A549 (cell line): ENCODE measurements around the gene RBKS.

Experiments
- JUNB ChIP-seq: fragments of >200 bp; sonication (Bioruptor Twin); formaldehyde crosslinking; IDR thresholded peaks from 2 replicates; pipeline ENCODE4 v1.6.1; 2016
- POLR2A ChIP-seq: IDR thresholded peaks from 2 replicates; pipeline ENCODE4 v1.6.1; 2012; ENCODE audit warnings: mild to moderate bottlenecking, low read length
- RAD21 ChIP-seq, 2 experiments: fragments of >200 bp in 1 of 2; sonication (Bioruptor Twin) in 1 of 2; formaldehyde crosslinking in 1 of 2; IDR thresholded peaks in 1 of 2; conservative IDR thresholded peaks in 1 of 2; 2 replicates in 1 of 2; 3 replicates in 1 of 2; pipeline ENCODE4 v1.6.1; 2012 to 2018; ENCODE audit warnings: inconsistent platforms in 1 of 2
- ZFP36 ChIP-seq: fragments of 450-650 bp; IDR thresholded peaks from 2 replicates; pipeline ENCODE4 v1.6.1; 2014; ENCODE audit warnings: borderline replicate concordance; ENCODE audit not compliant: partially characterized antibody
- ZNF302 ChIP-seq: fragments of 250-450 bp; sonication (Bioruptor Pico); IDR thresholded peaks from 2 replicates; pipeline ENCODE4 v1.9.0; 2021; ENCODE audit warnings: inconsistent platforms, mild to moderate bottlenecking, moderate library complexity
- TF ChIP-seq, protein P1 (sequence below): fragments of 200-600 bp; sonication (generic); IDR thresholded peaks from 2 replicates; pipeline ENCODE4 v1.6.1; 2016; ENCODE audit warnings: antibody characterized with exemption, mild to moderate bottlenecking, moderate library complexity
- TF ChIP-seq, protein P2 (sequence below): IDR thresholded peaks from 2 replicates; pipeline ENCODE4 v1.6.1; 2012
- TF ChIP-seq, protein P3 (sequence below): fragments of >200 bp; sonication (Bioruptor Twin); formaldehyde crosslinking; IDR thresholded peaks from 3 replicates; pipeline ENCODE4 v1.5.1; 2016

DNA sequence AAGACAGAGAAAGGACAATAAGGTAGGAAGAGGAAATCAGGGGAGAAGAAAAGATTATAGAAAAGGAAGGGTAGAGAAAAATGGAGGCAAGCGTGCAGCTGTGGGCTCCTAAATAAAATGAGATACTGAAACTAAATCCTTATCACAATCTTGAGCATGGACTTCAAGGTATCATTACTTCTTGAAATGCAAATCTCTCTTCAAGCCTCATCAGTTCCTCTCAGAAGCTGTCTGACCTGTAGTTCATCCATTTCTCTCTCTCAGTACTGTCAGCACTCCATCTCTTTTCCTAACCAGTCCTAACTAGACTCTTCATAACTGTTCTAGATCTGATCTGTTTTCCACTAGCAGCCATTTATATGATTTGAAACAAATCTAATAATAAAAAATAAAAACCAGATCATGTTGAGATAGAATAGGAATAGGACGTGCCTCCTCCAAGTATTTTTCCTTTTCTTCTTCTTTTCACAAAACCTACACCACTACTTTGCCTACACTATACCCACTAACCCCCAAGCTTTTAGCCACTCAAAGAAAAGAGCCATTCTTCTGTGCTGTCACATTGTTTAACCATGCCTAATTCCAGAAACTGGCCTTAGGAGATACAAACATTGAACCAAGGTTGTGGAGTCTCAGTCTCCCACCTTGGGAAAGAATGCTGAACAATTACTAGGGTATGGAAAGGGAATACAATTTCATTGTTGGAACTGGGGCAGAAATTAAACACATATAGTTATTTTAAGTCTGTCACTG lies 21.4 kb upstream of the RBKS start:
- TF ChIP-seq, protein P1, sequence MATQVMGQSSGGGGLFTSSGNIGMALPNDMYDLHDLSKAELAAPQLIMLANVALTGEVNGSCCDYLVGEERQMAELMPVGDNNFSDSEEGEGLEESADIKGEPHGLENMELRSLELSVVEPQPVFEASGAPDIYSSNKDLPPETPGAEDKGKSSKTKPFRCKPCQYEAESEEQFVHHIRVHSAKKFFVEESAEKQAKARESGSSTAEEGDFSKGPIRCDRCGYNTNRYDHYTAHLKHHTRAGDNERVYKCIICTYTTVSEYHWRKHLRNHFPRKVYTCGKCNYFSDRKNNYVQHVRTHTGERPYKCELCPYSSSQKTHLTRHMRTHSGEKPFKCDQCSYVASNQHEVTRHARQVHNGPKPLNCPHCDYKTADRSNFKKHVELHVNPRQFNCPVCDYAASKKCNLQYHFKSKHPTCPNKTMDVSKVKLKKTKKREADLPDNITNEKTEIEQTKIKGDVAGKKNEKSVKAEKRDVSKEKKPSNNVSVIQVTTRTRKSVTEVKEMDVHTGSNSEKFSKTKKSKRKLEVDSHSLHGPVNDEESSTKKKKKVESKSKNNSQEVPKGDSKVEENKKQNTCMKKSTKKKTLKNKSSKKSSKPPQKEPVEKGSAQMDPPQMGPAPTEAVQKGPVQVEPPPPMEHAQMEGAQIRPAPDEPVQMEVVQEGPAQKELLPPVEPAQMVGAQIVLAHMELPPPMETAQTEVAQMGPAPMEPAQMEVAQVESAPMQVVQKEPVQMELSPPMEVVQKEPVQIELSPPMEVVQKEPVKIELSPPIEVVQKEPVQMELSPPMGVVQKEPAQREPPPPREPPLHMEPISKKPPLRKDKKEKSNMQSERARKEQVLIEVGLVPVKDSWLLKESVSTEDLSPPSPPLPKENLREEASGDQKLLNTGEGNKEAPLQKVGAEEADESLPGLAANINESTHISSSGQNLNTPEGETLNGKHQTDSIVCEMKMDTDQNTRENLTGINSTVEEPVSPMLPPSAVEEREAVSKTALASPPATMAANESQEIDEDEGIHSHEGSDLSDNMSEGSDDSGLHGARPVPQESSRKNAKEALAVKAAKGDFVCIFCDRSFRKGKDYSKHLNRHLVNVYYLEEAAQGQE: no peak
- TF ChIP-seq JUNB: no peak
- no peak for TF ChIP-seq RAD21 (conservative IDR thresholded peaks at IDR 0.05 in 1 of 2, IDR thresholded peaks at IDR 0.05 in 1 of 2)
- no peak for TF ChIP-seq ZNF302
- TF ChIP-seq, protein P2, sequence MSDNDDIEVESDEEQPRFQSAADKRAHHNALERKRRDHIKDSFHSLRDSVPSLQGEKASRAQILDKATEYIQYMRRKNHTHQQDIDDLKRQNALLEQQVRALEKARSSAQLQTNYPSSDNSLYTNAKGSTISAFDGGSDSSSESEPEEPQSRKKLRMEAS: no peak
- TF ChIP-seq ZFP36: no peak
- TF ChIP-seq, protein P3, sequence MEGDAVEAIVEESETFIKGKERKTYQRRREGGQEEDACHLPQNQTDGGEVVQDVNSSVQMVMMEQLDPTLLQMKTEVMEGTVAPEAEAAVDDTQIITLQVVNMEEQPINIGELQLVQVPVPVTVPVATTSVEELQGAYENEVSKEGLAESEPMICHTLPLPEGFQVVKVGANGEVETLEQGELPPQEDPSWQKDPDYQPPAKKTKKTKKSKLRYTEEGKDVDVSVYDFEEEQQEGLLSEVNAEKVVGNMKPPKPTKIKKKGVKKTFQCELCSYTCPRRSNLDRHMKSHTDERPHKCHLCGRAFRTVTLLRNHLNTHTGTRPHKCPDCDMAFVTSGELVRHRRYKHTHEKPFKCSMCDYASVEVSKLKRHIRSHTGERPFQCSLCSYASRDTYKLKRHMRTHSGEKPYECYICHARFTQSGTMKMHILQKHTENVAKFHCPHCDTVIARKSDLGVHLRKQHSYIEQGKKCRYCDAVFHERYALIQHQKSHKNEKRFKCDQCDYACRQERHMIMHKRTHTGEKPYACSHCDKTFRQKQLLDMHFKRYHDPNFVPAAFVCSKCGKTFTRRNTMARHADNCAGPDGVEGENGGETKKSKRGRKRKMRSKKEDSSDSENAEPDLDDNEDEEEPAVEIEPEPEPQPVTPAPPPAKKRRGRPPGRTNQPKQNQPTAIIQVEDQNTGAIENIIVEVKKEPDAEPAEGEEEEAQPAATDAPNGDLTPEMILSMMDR: no peak
- no peak for TF ChIP-seq POLR2A
